Measurements from ENCODE around the gene RPS8. TPM values are rescaled to one million over a fixed set of nuclear protein-coding genes. Genes with fewer than 3 reads are reported as not detected.
A peak's percentile ranks its signal among the peaks of the same experiment; 100 is the strongest.

RPS8 gene
- 1,000 to 10,000 TPM; 3,218 to 3,314 TPM for total RNA-seq

GRCh38 chr1:44775078-44775929 is at the start of gene RPS8:
Gene RPS8 (plus strand): TSS chr1:44775540. CDS start chr1:44775597, 57 bp downstream.
- POLR2A ChIA-PET: interaction anchor here (0.6 to 10.7 kb wide), 29 partner anchors 9 to 736 kb away, joined by 3 to 181 read pairs (median 8); partner anchors contain the start of genes BEST4, BTBD19, DYNLT4 and HECTD3
- intact Hi-C loops (cut with micrococcal nuclease): loop anchor here (5.0 kb wide), 1 partner anchor 43 kb away; the partner anchor contains the start of gene RNU5D-1
- TF ChIP-seq, protein P1, sequence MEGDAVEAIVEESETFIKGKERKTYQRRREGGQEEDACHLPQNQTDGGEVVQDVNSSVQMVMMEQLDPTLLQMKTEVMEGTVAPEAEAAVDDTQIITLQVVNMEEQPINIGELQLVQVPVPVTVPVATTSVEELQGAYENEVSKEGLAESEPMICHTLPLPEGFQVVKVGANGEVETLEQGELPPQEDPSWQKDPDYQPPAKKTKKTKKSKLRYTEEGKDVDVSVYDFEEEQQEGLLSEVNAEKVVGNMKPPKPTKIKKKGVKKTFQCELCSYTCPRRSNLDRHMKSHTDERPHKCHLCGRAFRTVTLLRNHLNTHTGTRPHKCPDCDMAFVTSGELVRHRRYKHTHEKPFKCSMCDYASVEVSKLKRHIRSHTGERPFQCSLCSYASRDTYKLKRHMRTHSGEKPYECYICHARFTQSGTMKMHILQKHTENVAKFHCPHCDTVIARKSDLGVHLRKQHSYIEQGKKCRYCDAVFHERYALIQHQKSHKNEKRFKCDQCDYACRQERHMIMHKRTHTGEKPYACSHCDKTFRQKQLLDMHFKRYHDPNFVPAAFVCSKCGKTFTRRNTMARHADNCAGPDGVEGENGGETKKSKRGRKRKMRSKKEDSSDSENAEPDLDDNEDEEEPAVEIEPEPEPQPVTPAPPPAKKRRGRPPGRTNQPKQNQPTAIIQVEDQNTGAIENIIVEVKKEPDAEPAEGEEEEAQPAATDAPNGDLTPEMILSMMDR (IDR thresholded peaks at IDR 0.05): no peak
- Mint-ChIP-seq H3K27me3 (no peaks in the 10 kb centered on the region), H3K9me3 (no peaks in the 10 kb centered on the region), H3K27ac (peak within 1 kb of the TSS; percentile 96), H3K4me1 (ENCODE audit: low read depth) (peaks cover 35% of the 10 kb centered on the region), H3K36me3 (ENCODE audit: low read depth) (peaks cover 52% of the 10 kb centered on the region), H3K4me3 (peak within 1 kb of the TSS; percentile 91)
- DNase-seq: peak; percentile 95
- CTCF ChIA-PET: interaction anchor here (0.7 to 3.0 kb wide), 11 partner anchors 8 to 129 kb away, joined by 3 to 28 read pairs (median 4); partner anchors contain the start of genes PLK3 and RNU5D-1
- ATAC-seq: peak; percentile 79

- Mint-ChIP-seq H3K27me3 (peaks cover 2% of the 10 kb centered on the region), H3K36me3 (ENCODE audit: low read depth) (peaks cover 8% of the 10 kb centered on the region), H3K9me3 (no peaks in the 10 kb centered on the region), H3K4me1 (ENCODE audit: low read depth) (peaks cover 38% of the 10 kb centered on the region), H3K27ac (peak within 1 kb of the TSS; percentile 100), H3K4me3 (peak within 1 kb of the TSS; percentile 61)
- TF ChIP-seq, protein P1 (IDR thresholded peaks at IDR 0.05): peak; percentile 93
- peak; percentile 99 for DNase-seq
- ChIA-PET CTCF (interaction anchor here (0.7 to 4.6 kb wide), 24 partner anchors 9 to 575 kb away, joined by 3 to 45 read pairs (median 4); partner anchors contain the start of genes BTBD19, EIF2B3, PLK3 and PTCH2), POLR2A (interaction anchor here (0.6 to 15.4 kb wide), 76 partner anchors 11 to 1516 kb away, joined by 3 to 553 read pairs (median 5); partner anchors contain the start of genes ARMH1, BEST4, BTBD19 and DYNLT4)
- peak; percentile 84 for ATAC-seq
- intact Hi-C loops (cut with micrococcal nuclease): loop anchor here (1.0 to 5.0 kb wide), 3 partner anchors 10 to 78 kb away; partner anchors contain the start of genes BTBD19 and RPS8
Observed at GRCh38 chr1:44730741-44731512, 44.4 kb upstream of the RPS8 start, which contains the start of gene RNU5D-1. Gene RNU5D-1 (minus strand): TSS chr1:44731170.

DNA sequence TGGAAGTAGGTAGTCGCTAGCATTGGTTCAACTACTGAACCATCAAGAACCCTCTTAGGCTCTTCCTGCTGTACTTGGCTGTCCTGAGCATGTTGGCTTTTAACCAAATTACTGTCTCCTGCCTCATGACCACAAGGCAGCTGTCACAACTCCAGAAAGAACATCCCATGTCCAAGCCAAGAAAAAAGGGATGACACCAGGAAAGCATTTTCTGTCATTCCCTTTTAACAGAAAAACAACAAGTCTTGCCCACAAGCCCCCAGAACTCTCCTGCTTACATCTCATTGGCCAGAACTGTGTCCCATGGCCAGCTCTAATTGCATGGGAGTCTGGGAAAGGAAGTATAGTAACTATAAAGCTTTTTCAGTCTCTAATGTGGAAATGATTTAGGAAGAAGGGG is 42.0 kb upstream of the RPS8 start:
- no peaks in the 10 kb centered on the region for H3K9me3 Mint-ChIP-seq
- DNase-seq (no peak), ATAC-seq (no peak)
- peaks cover 22% of the 10 kb centered on the region for H3K4me1 Mint-ChIP-seq (ENCODE audit: low read depth)
- peaks cover 2% of the 10 kb centered on the region for H3K27me3 Mint-ChIP-seq
- peaks cover 3% of the 10 kb centered on the region for H3K36me3 Mint-ChIP-seq (ENCODE audit: low read depth)
- H3K4me3 Mint-ChIP-seq: no peak overlapping the region
- intact Hi-C loops (cut with micrococcal nuclease): loop anchor here (5.0 kb wide), 1 partner anchor 44 kb away; the partner anchor contains the start of gene RPS8
- POLR2A ChIA-PET: interaction anchor here (0.9 to 8.5 kb wide), 7 partner anchors 11 to 98 kb away, joined by 3 to 553 read pairs (median 56); partner anchors contain the start of genes BTBD19, DYNLT4, KIF2C and RPS8
- CTCF ChIA-PET: interaction anchor here (1.2 to 4.6 kb wide), 4 partner anchors 53 to 86 kb away, joined by 3 to 45 read pairs (median 4); partner anchors contain the start of gene PLK3
- TF ChIP-seq, protein P1 (IDR thresholded peaks at IDR 0.05): no peak
- H3K27ac Mint-ChIP-seq: no peak overlapping the region

DNA sequence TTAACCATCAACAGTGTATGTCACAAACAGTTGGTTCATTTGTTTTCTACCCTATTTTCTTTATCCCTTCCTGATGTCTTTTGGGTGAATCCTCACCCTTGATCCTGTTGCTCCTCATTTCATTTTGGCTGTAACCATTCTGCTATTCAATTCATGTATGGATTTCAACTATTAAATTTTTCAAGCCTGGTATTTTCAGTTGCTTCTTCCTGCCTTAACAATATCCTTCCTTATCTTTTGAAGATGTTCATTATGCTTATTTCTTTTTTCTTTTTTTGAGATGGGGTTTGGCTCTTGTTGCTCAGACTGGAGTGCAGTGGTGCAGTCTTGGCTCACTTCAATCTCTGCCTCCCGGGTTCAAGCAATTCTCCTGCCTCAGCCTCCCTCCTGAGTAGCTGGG is 41.6 kb upstream of the RPS8 start:
- Mint-ChIP-seq H3K36me3 (ENCODE audit: low read depth) (peaks cover 3% of the 10 kb centered on the region), H3K27ac (no peak overlapping the region), H3K4me1 (ENCODE audit: low read depth) (peaks cover 20% of the 10 kb centered on the region), H3K27me3 (peaks cover 2% of the 10 kb centered on the region), H3K9me3 (no peaks in the 10 kb centered on the region), H3K4me3 (no peak overlapping the region)
- DNase-seq (no peak), ATAC-seq (no peak)
- POLR2A ChIA-PET: interaction anchor here (1.1 to 8.5 kb wide), 4 partner anchors 14 to 85 kb away, joined by 3 to 553 read pairs (median 114); partner anchors contain the start of genes BTBD19, DYNLT4 and RPS8
- TF ChIP-seq, protein P1 (IDR thresholded peaks at IDR 0.05): no peak
- intact Hi-C loops (cut with micrococcal nuclease): loop anchor here (5.0 kb wide), 1 partner anchor 44 kb away; the partner anchor contains the start of gene RPS8
- CTCF ChIA-PET: interaction anchor here (1.2 to 4.6 kb wide), 4 partner anchors 53 to 86 kb away, joined by 3 to 45 read pairs (median 4); partner anchors contain the start of gene PLK3
